AG09309 (cell line): ENCODE data around the gene ASH1L.
"Not testable (repeated sequence)": the region's sequence is repeated elsewhere in the genome, so short reads cannot be mapped to it uniquely, and the experiment has no call there.

Experiments used
- DNase-seq: peaks from one replicate; pipeline ENCODE4 v3.0.0-alpha.2; 2010; ENCODE audit warnings: low read depth
- H3K4me3 ChIP-seq: 2 replicates; pipeline ENCODE4 v1.5.1; 2011; ENCODE audit warnings: mild to moderate bottlenecking, low read depth, low read length, moderate library complexity; ENCODE audit not compliant: control insufficient read depth
- TF ChIP-seq, protein P1 (sequence below): IDR thresholded peaks from 2 replicates; pipeline ENCODE4 v1.5.1; 2011; ENCODE audit warnings: mild to moderate bottlenecking, low read depth, low read length, inconsistent platforms; ENCODE audit not compliant: insufficient read depth, control insufficient read depth; ENCODE audit errors: missing control alignments

Gene ASH1L

DNA sequence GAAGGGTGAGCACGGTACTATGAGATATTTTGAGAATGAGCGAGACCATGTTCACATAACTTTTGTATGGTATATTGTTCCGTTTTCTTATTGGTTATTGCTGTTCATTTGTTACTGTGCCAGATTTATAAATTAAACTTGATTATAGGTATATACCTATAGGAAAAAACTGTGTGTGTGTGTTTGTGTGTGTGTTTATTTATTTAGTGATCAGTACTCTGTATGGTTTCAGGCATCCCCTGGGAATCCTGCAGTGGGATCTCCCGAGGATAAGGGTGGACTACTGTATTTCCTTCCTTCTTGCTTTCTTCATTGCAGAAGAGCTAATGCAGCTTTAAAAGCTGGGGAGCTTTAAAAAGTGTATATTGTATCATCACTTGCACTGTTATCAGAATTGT lies 8.0 kb upstream of the ASH1L start:
- no peak for DNase-seq
- no peak overlapping the region for H3K4me3 ChIP-seq
- TF ChIP-seq, protein P1, sequence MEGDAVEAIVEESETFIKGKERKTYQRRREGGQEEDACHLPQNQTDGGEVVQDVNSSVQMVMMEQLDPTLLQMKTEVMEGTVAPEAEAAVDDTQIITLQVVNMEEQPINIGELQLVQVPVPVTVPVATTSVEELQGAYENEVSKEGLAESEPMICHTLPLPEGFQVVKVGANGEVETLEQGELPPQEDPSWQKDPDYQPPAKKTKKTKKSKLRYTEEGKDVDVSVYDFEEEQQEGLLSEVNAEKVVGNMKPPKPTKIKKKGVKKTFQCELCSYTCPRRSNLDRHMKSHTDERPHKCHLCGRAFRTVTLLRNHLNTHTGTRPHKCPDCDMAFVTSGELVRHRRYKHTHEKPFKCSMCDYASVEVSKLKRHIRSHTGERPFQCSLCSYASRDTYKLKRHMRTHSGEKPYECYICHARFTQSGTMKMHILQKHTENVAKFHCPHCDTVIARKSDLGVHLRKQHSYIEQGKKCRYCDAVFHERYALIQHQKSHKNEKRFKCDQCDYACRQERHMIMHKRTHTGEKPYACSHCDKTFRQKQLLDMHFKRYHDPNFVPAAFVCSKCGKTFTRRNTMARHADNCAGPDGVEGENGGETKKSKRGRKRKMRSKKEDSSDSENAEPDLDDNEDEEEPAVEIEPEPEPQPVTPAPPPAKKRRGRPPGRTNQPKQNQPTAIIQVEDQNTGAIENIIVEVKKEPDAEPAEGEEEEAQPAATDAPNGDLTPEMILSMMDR = no peak

DNA sequence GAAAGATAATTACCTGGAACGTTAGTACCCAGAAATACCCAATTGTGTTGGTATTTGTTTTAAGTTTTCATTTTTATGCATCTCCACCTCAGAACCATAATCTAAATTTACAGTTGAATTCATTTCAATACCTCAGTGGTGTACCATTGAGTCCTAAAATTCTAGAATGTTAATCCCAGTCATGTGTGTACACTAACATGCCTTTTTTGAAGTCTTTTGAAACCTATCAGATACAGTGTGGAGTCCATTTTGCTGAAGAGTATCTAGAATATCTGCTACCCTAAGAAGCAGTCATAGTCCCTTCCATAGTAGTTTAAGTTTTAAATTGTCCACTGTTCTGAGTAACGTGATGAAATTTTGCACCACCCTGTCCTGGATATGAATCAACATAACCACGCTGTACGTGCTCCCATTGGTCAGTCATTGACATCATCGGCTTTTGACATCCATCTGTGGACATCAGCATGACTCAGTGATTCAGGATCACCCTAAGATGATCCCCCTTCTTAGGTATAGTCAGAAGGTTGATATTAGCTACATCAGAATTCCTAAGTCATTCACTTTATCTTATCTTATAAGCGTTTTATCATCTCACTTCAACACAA lies 7.5 kb upstream of the ASH1L start:
- TF ChIP-seq, protein P1 = no peak
- H3K4me3 ChIP-seq = no peak overlapping the region
- no peak for DNase-seq

DNA sequence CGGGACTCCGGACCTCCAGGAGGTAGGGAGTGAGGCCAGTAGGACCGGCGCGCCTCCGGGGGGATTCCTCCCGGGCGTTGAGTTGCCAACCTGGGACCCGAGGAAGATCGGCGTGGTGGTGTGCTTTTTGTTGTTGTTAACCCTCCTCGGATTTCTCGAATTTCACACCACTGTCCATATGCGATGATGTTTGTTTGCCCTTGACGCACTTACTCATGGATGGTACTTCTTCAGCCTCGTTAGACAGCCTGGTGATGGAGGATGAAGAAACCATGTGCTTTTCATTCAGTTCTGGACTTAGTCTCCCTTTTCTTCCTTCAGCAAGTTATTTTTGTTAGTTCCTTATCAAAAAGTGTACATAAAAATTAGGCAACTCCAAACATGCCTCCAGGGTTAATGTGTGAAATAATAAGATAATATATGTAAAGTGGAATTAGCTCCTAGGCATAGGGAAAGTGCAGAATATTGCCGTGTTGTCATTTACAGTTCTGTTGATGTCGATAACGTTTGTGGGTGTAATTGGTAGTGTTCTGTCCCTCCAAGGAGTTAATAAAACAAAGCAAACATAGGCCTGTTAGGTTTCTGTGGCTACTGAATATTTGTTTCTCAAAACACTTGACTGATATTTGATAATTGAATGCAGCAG lies 897 bp upstream of the ASH1L start:
- H3K4me3 ChIP-seq = peak overlapping the region; percentile 83
- not testable (repeated sequence) for DNase-seq

DNA sequence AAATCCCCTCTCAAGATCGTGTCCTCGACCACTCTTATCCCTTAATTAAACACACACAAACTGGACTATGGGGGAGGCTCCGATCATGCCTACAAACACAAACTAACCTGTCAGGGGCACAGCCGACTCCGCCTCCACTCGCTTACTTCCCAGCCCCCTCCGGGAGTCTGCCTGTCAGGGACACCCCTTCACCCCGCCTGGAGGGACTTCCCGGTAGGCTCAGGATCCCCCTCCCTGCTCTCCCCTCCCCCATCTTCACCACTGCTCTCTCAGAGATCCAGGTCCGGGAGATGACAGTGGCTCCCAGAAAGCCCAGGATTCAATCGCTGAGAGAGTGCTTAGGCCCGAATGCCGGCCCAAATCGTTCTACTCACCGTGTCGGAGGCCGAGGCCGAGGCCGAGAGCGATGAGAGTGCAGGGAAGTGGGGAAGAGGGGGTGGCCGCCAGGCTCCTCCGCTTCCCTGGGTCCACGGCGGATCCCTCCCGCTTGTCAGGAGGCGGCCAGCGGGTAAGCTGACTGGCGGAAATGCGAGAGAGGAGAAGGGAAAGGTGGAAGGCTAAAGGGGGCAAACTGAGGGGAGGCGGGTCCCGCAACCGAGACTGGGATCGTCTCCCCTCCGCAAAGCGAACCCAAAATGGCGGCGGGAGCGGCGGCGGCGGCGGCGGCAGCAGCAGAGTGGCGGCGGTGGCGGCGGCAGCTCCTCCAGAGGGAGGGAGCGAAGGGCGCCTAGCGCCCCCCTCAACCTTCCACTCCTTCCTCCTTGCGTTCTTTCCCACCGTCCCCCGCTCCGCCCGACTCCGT lies 623 bp downstream of the ASH1L start:
- DNase-seq = not testable (repeated sequence)
- peak overlapping the region; percentile 83 for H3K4me3 ChIP-seq

DNA sequence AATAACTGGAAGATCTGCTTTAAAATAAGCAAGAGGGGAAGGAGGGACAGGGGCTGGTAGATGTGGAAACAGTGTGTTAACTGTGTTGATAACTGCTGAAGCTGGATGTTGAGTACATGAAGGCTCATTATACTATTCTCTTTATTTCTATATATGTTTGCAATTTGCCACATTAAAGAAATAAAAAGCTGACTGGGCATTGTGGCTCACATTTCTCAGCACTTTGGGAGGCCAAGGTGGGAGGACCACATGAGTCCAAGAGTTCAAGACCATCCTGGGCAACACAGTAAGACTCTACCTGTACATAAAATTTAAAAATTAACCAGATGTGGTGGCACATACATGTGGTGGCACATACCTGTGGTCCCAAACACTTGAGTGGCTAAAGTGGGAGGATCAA lies 6.7 kb downstream of the ASH1L start:
- no peak overlapping the region for H3K4me3 ChIP-seq
- TF ChIP-seq, protein P1 = no peak
- DNase-seq = no peak

DNA sequence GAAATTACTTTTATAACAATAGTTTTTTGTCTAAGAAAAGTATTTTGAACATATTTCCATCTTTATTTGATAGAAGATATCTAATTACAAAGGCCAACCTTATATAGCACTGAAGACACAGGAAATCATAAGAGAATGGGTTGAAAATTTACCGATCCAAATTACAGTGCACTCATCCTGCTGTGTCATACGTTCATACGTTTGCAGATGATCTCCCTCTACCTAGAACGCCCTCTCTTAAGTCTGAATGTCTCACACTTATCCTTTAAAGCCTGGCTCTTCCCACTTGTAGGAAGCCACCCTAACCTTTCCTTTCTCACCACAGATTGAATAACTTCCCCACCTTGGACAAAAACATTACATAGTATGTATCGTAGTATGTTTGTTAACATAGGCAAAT lies 9.3 kb downstream of the ASH1L start:
- DNase-seq = no peak
- TF ChIP-seq, protein P1 = no peak
- H3K4me3 ChIP-seq = no peak overlapping the region

DNA sequence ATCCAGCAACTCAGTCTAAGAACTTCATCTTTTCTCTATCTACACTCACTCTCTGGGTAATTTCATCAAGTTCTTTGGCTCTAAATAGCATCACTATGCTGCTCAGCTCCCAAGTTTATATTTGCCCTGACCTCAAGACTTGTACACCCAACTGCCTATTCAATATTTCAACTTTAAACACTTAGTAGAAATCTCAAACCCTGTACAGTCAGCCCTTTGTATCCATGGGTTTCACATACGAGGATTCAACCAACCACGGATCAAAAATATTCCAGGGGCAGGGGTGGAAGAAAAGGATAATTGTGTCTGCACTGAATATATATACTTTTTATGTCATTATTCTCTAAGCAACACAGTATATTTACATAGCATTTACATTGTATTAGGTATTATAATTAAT lies 13.9 kb downstream of the ASH1L start:
- DNase-seq = no peak
- H3K4me3 ChIP-seq = no peak overlapping the region
- TF ChIP-seq, protein P1 = no peak
